ENCODE data around the gene PPP6C. TPM values are rescaled to one million over a fixed set of nuclear protein-coding genes. Genes with fewer than 3 reads are reported as not detected.
A peak's percentile ranks its signal among the peaks of the same experiment; 100 is the strongest.
"Not testable (repeated sequence)": the region's sequence is repeated elsewhere in the genome, so short reads cannot be mapped to it uniquely, and the experiment has no call there.

Gene PPP6C
- 34.9 and 37.9 TPM in 2 replicates for total RNA-seq
- long read RNA-seq, full-length matches to known transcripts = 71 of 81 reads
- long read RNA-seq, partial matches to known transcripts = 1 of 81 reads
- long read RNA-seq, other reads (novel, unspliced or antisense) = 9 of 81 reads

DNA sequence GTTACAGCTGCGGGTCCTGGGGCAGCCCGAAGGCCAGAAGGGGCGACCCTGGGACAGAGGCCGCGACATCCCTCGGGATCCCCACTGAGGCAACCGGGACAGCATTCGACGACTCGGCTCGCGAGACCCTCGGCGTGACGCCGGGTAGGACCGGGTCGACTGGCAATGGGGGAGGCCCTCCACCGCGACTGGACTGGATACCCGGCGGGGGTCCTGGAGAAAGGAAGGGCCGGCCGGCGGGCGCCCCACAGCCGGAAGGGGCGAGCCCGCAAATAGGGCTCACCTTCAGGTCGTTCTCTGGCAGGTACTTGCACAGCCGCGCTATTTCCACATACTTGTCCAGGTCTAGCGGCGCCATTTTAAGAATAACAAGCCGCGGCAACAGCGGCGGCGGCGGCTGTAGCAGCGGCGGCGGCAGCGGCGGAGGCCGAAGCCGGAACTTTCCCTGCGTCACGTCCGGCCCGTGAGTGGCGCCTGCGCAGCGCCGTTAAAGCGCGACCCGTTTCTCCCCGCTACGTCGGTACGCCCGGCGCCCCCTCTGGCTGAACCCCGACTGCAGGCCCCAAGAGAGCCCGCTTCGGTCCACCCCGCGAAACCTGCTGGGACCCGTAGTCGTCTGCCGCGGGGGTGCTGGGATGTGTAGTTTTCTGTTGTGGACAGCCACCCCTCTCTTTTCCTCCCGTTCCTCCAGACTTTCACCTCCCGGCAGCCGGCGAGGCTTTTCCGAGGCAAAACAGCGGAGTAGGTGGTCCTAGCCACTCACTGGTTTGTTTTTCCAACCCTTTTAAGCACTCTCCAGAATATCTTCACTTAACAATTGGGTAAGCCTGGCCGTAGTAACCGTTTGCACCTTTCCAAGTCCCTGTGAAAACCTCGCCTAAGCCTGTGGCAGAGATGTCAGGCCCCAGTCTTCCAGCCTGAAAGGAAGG is at the start of gene PPP6C:
Gene PPP6C, minus strand, starts transcription at position 443 of the 929 bp plus-strand sequence. Its CDS starts 85 bp downstream, at position 358.
- H3K9me3 Mint-ChIP-seq (ENCODE audit: unreplicated experiment) = no peaks in the 10 kb centered on the region
- peak within 1 kb of the TSS; percentile 94 for H3K27ac Mint-ChIP-seq (ENCODE audit: unreplicated experiment)
- DNase-seq (ENCODE audit: extremely low spot score, unreplicated experiment) = peak; percentile 99
- no peaks in the 10 kb centered on the region for H3K27me3 Mint-ChIP-seq (ENCODE audit: unreplicated experiment)
- peak within 1 kb of the TSS; percentile 95 for H3K4me3 Mint-ChIP-seq (ENCODE audit: unreplicated experiment)
- peaks cover 2% of the 10 kb centered on the region for H3K36me3 Mint-ChIP-seq (ENCODE audit: unreplicated experiment)
- peak; percentile 65 for TF ChIP-seq CTCF (IDR thresholded peaks at IDR 0.05)
- H3K4me1 Mint-ChIP-seq (ENCODE audit: unreplicated experiment) = peaks cover 35% of the 10 kb centered on the region

GRCh38 chr9:125238915-125239446 is 49.4 kb upstream of the PPP6C start:
- Mint-ChIP-seq H3K4me1 (ENCODE audit: unreplicated experiment) (peaks cover 75% of the 10 kb centered on the region), H3K9me3 (ENCODE audit: unreplicated experiment) (no peaks in the 10 kb centered on the region), H3K27ac (ENCODE audit: unreplicated experiment) (peak overlapping the region; percentile 19), H3K4me3 (ENCODE audit: unreplicated experiment) (peak overlapping the region; percentile 89), H3K27me3 (ENCODE audit: unreplicated experiment) (no peaks in the 10 kb centered on the region), H3K36me3 (ENCODE audit: unreplicated experiment) (peaks cover 43% of the 10 kb centered on the region)
- no peak for DNase-seq (ENCODE audit: extremely low spot score, unreplicated experiment)
- no peak for TF ChIP-seq CTCF (IDR thresholded peaks at IDR 0.05)

GRCh38 chr9:125238127-125238914 is 48.7 kb upstream of the PPP6C start:
- H3K9me3 Mint-ChIP-seq (ENCODE audit: unreplicated experiment) = no peaks in the 10 kb centered on the region
- no peaks in the 10 kb centered on the region for H3K27me3 Mint-ChIP-seq (ENCODE audit: unreplicated experiment)
- H3K4me3 Mint-ChIP-seq (ENCODE audit: unreplicated experiment) = peak overlapping the region; percentile 89
- H3K36me3 Mint-ChIP-seq (ENCODE audit: unreplicated experiment) = peaks cover 43% of the 10 kb centered on the region
- TF ChIP-seq CTCF (IDR thresholded peaks at IDR 0.05) = no peak
- peak overlapping the region; percentile 19 for H3K27ac Mint-ChIP-seq (ENCODE audit: unreplicated experiment)
- DNase-seq (ENCODE audit: extremely low spot score, unreplicated experiment) = no peak
- H3K4me1 Mint-ChIP-seq (ENCODE audit: unreplicated experiment) = peaks cover 68% of the 10 kb centered on the region

DNA sequence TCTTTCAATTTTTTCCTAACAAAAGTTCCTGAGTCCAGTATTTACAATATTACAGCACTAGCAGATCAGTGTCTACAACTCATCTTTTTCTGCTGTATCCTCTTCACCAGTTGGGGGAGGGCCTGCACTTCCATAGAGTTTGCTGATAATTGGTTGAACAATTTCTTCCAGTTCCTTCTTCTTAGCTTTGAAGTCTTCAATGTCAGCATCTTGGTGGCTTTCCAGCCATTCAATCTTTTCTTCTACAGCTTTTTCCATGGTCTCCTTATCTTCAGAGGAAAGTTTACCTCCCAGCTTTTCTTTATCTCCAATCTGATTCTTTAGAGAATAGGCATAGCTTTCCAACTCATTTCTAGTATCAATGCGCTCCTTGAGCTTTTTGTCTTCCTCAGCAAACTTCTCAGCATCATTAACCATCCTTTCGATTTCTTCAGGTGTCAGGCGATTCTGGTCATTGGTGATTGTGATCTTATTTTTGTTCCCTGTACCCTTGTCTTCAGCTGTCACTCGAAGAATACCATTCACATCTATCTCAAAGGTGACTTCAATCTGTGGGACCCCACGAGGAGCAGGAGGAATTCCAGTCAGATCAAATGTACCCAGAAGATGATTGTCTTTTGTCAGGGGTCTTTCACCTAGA is 47.0 kb upstream of the PPP6C start:
- H3K9me3 Mint-ChIP-seq (ENCODE audit: unreplicated experiment); H3K27me3 Mint-ChIP-seq (ENCODE audit: unreplicated experiment); DNase-seq (ENCODE audit: extremely low spot score, unreplicated experiment): not testable (repeated sequence)
- peak; percentile 24 for TF ChIP-seq CTCF (IDR thresholded peaks at IDR 0.05)
- peaks cover 47% of the 10 kb centered on the region for H3K36me3 Mint-ChIP-seq (ENCODE audit: unreplicated experiment)
- peak overlapping the region; percentile 48 for H3K27ac Mint-ChIP-seq (ENCODE audit: unreplicated experiment)
- H3K4me3 Mint-ChIP-seq (ENCODE audit: unreplicated experiment) = peak overlapping the region; percentile 89
- peaks cover 54% of the 10 kb centered on the region for H3K4me1 Mint-ChIP-seq (ENCODE audit: unreplicated experiment)
